ENCODE results near the gene SEC14L1.

DNA sequence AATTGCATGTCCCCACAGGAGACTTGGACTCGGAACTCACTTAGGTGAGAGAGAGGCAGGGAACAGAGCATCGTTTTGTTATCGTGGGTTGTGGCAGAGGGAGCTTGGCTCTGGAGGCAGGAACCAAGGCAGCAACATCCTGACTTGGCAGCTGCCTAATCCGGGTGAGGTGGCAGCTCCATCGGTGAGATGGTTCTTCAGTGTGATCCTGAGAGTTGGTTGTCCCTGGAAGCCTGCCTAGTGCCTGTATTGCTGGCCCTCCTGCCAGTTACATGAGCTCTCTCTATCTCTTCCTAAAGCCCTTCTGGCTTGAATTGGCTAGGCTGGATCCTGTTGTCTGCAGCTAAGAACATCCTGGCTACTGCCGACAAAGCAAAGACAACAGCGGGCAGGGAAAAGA is 19.9 kb upstream of the SEC14L1 start:
- TF ChIP-seq, protein P1, sequence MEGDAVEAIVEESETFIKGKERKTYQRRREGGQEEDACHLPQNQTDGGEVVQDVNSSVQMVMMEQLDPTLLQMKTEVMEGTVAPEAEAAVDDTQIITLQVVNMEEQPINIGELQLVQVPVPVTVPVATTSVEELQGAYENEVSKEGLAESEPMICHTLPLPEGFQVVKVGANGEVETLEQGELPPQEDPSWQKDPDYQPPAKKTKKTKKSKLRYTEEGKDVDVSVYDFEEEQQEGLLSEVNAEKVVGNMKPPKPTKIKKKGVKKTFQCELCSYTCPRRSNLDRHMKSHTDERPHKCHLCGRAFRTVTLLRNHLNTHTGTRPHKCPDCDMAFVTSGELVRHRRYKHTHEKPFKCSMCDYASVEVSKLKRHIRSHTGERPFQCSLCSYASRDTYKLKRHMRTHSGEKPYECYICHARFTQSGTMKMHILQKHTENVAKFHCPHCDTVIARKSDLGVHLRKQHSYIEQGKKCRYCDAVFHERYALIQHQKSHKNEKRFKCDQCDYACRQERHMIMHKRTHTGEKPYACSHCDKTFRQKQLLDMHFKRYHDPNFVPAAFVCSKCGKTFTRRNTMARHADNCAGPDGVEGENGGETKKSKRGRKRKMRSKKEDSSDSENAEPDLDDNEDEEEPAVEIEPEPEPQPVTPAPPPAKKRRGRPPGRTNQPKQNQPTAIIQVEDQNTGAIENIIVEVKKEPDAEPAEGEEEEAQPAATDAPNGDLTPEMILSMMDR (IDR thresholded peaks at IDR 0.05; ENCODE audit: poor library complexity): no peak
- TF ChIP-seq EZH2 (IDR thresholded peaks at IDR 0.05; ENCODE audit: borderline replicate concordance) (no peak), EZH2phosphoT487 (IDR thresholded peaks at IDR 0.05; ENCODE audit: low read depth, severe bottlenecking, unreplicated experiment) (no peak)

Data from hepatocyte (in vitro differentiated cells).